ENCODE measurements around the gene TRMT10C. TPM values are rescaled to one million over a fixed set of nuclear protein-coding genes. Genes with fewer than 3 reads are reported as not detected.

TRMT10C gene
- total and polyA plus RNA-seq, 12 donors, result 16.5 to 29.7 (median 23.7) TPM

GRCh38 chr3:101577286-101577685, 15.6 kb downstream of the TRMT10C start:
- WGBS, 2 donors, result 97% methylated on average over 6 of the region's 6 CpGs
- intact Hi-C loops (cut with DNase I), result loop anchor here in 3 of 10 donors (10.0 kb wide), 3 partner anchors 58 to 98 kb away; partner anchors contain the start of genes SENP7 (in 1 of the 3) and ZBTB11 (in 1 of the 3)
- ATAC-seq, result no peak
- Histone ChIP-seq H3K27ac (peak overlapping the region in 8 of 10 donors; percentile 8 to 73 (median 60)), H3K27me3 (no peaks in the 10 kb centered on the region), H3K36me3 (peaks cover 0 to 48% (median 18%) of the 10 kb centered on the region in 9 donors), H3K4me1 (peaks cover 3 to 77% (median 70%) of the 10 kb centered on the region in 9 donors), H3K9me3 (no peaks in the 10 kb centered on the region), H3K4me3 (no peak overlapping the region)
- DNase-seq, result no peak
- TF ChIP-seq CTCF (IDR thresholded peaks at IDR 0.05), result no peak

GRCh38 chr3:101588616-101589015, 26.9 kb downstream of the TRMT10C start:
- no peak for TF ChIP-seq CTCF (IDR thresholded peaks at IDR 0.05)
- ATAC-seq (no peak), DNase-seq (no peak)
- Histone ChIP-seq H3K4me3 (no peak overlapping the region), H3K36me3 (peaks cover 0 to 97% (median 25%) of the 10 kb centered on the region in 9 donors), H3K9me3 (no peaks in the 10 kb centered on the region), H3K4me1 (peaks cover 0 to 24% (median 8%) of the 10 kb centered on the region in 9 donors), H3K27ac (no peak overlapping the region), H3K27me3 (no peaks in the 10 kb centered on the region)
- 5% methylated on average over 1 of the region's 1 CpG for WGBS, 2 donors
- intact Hi-C loops (cut with DNase I), result no loop called here

GRCh38 chr3:101591071-101591470, 29.4 kb downstream of the TRMT10C start:
- Histone ChIP-seq H3K36me3 (peaks cover 0 to 99% (median 37%) of the 10 kb centered on the region in 9 donors), H3K27ac (no peak overlapping the region)
- no peak for DNase-seq

GRCh38 chr3:101602731-101603130, 41.1 kb downstream of the TRMT10C start:
- no peak overlapping the region for H3K27ac ChIP-seq
- ATAC-seq, result no peak
- 90 to 96% methylated on average over 3 of the region's 3 CpGs for WGBS, 2 donors
- intact Hi-C loops (cut with DNase I), result no loop called here
- H3K4me1 ChIP-seq, result no peaks in the 10 kb centered on the region
- H3K36me3 ChIP-seq, result peaks cover 0 to 12% (median 0%) of the 10 kb centered on the region in 9 donors
- no peak for DNase-seq
- no peak for TF ChIP-seq CTCF (IDR thresholded peaks at IDR 0.05)
- H3K4me3 ChIP-seq, result no peak overlapping the region
- H3K27me3 ChIP-seq, result no peaks in the 10 kb centered on the region
- H3K9me3 ChIP-seq, result no peaks in the 10 kb centered on the region

More at GRCh38 chr3:101591071-101591470, 29.4 kb downstream of the TRMT10C start:
- intact Hi-C loops (cut with DNase I), result no loop called here
- Histone ChIP-seq H3K4me3 (no peak overlapping the region), H3K27me3 (no peaks in the 10 kb centered on the region), H3K4me1 (peaks cover 0 to 19% (median 0%) of the 10 kb centered on the region in 9 donors), H3K9me3 (no peaks in the 10 kb centered on the region)
- ATAC-seq, result no peak
- no peak for TF ChIP-seq CTCF (IDR thresholded peaks at IDR 0.05)
- WGBS, 2 donors, result 75 to 82% methylated on average over 3 of the region's 3 CpGs

All from heart right ventricle (tissue), 16 donors.